Glomerular endothelial cell (primary cell): Measurements from ENCODE around the gene PDE2A. TPM values are rescaled to one million over a fixed set of nuclear protein-coding genes. Genes with fewer than 3 reads are reported as not detected.

Experiments used
- DNase-seq: peaks from one replicate; pipeline ENCODE4 v3.0.0-alpha.2; 2011; ENCODE audit warnings: low read depth, low spot score; ENCODE audit errors: extremely low read depth
- total RNA-seq: library from RNA; depleted of rRNA; stranded (reverse); fragments of >200 nt; gene quantifications from 2 replicates; pipeline ENCODE4 v1.2.3, GENCODE V29; 2015

PDE2A gene
- total RNA-seq, 1 donor from 2014 or later, result 81.2 TPM

DNA sequence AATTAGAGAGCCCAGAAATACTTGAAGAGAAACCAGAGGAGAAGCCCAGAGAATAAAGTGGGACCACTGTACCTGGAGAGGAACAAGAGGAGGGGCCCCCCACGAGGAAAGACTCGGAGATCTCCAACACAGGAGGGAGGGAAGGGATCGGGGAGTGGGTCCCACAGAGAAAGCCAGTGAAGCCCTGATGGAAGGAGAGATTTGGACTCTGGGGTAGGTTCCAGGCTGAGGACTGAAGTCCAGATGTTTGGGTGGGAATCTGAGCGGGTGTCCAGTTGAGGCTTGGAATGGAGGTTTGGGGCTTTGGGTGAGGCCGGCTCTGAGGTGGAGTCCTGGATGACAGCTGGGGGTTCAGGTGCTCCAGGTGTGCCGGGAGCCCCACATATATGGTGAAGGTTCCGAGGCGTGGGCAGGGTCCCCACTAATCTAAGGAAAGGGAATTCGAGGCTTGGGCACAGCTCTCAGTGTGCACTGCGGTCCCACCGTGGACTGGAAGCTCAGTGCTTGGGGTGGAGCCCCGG lies 32.6 kb downstream of the PDE2A start:
- DNase-seq, result no peak

DNA sequence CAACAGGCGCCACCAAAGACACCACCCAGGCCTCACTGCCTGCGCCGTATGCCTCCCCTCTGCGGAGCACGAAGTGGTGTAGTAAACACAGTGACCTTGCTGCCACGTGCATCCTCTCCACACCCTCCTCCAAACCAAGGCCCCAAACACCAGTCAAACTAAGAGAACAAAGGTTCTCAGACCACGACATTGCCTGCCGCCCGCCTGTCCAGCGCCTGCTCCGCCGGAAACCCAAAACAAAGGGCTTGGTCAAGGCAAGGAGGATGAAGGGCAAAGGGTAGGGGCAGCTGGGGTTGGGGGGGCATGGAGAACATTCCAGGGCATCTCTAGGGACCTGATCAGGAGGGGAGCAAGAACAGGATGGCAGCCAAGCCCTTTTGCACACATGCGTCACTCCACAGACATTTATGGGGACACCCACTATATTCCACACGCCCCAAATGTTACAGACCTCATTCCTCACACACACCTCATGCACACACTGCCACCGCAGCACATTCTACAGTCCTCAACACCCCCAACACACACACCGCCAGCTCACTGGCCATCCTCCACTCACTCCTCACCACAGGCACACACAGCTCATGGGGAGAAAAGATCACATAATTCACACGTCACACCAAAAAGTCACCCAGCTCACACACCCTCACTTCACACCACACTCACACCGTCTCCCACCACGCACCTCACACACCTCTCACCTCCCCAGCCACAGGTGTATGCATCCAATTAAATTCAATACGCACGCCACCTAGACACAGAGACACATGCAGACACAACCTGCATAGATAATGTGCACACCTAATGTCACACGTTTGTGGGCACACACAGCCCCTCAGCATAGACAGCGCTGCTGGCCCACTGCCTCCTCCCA lies 34.5 kb downstream of the PDE2A start:
- no peak for DNase-seq

GRCh38 chr11:72637926-72638325 lies 36.3 kb downstream of the PDE2A start:
- no peak for DNase-seq

GRCh38 chr11:72637198-72637597 lies 37.0 kb downstream of the PDE2A start:
- no peak for DNase-seq

DNA sequence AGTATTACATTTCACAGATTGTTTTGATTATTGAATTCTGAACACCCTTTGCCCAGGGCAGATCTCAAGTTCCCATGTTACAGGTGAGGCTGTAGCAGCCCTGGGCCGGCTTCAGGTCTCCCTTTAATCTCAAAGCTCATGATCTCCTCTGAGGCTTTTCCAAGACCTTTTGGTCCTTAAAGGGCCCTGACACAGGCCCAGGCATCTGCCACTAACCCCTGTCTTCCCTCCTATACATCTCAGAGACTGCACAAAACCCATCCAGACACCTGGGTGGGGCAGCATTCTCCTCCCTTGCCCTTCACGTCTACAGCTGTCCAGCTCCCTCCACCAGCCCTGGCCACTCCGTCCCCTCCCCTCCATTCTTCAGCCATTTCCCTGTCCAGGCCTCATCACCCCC lies 37.8 kb downstream of the PDE2A start:
- no peak for DNase-seq

DNA sequence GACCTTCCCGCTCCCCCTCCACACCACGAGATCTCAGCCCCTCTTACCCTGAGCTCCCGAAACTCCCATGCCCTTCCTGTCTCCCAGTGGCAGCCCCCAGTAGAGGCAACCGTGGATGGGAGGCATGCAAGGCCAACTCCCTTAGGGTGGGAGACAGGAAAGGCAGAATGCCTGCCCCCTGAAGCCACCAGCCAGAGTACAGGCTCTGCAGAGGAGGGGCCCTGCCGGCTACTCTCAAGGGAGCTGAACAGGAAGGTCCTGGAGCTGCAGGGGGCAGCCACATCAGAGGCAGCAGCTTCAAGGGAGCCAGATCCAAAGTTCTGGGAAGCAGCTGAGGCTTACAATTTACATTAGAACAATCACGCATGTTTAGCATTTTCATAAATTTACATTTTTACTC lies 38.3 kb downstream of the PDE2A start:
- DNase-seq, result no peak

GRCh38 chr11:72635309-72635915 lies 38.8 kb downstream of the PDE2A start:
- DNase-seq, result no peak

GRCh38 chr11:72634472-72635095 lies 39.6 kb downstream of the PDE2A start:
- no peak for DNase-seq

DNA sequence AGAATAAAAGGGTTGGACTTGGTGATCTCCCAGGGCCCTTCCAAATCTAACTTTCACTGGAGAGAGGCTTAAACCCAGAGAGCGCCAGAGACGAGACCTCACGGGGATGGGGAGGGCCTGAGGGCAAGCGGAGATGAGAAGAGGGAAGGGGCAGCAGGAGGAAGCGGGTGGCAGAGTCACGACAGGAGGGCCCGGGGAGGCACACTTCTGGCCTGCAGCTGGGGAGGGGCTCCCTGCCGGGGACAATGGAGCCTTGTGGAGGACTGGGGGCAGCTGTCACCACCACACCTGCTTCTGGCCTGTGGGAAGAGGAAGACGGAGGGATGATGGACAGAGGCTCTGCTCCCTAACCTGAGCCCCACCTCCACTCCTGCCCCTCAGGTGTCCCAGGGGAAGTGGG lies 40.2 kb downstream of the PDE2A start:
- no peak for DNase-seq

GRCh38 chr11:72633068-72633467 lies 41.2 kb downstream of the PDE2A start:
- DNase-seq, result no peak

- DNase-seq, result peak; percentile 52
These were observed 42.2 kb downstream of the PDE2A start for GRCh38 chr11:72631806-72632731.

- DNase-seq, result no peak
These were observed 43.9 kb downstream of the PDE2A start for GRCh38 chr11:72630104-72630852.

DNA sequence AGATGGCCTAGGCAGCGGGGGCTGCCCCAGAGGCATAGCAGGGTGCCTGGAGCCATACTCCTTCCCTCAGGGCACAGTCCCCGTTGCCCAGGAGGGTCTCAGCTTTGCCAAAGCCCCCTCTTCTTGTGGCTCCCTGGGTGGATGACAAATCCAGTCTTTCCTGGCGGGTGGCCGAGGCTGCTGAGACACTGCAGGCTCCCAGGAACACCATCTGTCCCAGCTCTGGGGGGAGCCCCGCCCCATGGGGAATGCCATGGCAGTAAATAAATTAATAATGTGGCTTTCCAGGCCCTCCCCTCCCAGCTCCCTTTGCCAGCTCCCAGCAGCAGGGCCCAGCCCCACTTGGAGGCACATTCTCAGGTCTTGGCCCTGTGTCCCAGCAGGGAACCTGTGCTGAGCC lies 45.0 kb downstream of the PDE2A start:
- no peak for DNase-seq

GRCh38 chr11:72627594-72628281 lies 46.5 kb downstream of the PDE2A start:
- DNase-seq, result no peak

- DNase-seq, result no peak
These were observed 47.7 kb downstream of the PDE2A start for GRCh38 chr11:72626414-72626936.

- DNase-seq, result peak; percentile 55
These were observed 48.4 kb downstream of the PDE2A start for GRCh38 chr11:72625691-72626413.

- no peak for DNase-seq
These were observed 49.6 kb downstream of the PDE2A start for GRCh38 chr11:72624496-72625201.

- no peak for DNase-seq
These were observed 51.2 kb downstream of the PDE2A start for GRCh38 chr11:72623052-72623451.
